Activated CD8-positive, alpha-beta memory T cell treated with anti-CD3 and anti-CD28 coated beads, Interleukin-2, amount 50 U/mL, for 1 hour (primary cell): ENCODE data around the gene DIS3L2.
"Not testable (repeated sequence)": the region's sequence is repeated elsewhere in the genome, so short reads cannot be mapped to it uniquely, and the experiment has no call there.

ENCODE experiments used
- DNase-seq: peaks from one replicate; pipeline ENCODE4 v3.0.0-alpha.2; 2020; ENCODE audit errors: extremely low read depth

The DIS3L2 gene

DNA sequence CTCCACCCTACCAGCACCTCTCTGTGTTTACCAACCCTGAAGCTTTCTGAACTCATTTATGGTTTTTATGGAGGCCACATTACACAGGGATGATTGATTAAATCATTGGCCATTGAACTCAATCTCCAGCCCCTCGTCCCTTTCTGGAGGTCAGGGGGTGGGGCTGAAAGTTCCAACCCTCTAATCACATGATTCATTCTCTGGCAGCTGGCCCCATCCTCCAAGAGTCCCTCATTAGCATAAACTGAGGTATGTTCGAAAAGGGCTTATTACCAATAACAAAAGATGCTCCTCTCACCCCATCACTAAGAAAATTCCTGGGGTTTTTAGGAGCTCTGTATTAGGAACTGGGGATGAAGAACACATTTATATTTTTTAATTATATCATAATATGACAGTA, 92.3 kb downstream of the DIS3L2 start:
- no peak for DNase-seq

DNA sequence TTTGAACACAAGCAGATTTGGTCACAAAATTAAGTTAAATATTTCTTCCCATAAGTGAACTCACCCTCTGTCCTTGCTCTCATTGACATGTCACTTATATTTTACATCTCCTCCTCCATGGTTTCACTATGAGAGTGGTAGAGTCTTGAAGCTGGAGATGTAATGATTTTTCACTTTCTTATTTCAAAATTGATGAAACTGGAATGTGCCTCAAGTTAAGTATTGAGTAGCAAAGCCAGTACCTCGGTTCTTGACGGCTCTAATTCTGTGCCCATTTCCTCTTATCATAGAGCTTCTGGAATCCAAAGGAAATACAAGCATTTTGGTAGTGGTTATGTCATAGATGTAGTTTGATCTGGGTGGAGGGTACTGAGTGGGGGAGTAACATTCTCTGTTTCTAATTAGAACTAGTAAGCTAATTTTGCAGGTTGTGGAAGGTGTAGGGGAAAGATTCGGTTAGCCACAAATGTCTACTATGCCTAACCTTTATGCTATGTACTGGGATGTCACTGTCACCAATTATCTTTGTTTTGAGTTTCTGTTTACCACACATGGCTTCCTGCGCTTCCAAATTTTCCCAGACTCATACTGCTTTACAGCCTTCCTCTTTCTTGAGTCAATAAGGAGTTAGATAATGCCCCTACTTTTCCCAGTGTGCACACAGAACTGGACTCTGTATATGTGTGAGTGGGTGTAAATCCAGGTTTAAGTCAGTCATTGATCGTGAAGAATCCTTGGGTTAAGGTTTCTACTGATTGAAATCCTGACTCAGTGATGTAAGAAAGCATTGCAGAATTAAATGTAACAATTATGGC, 96.8 kb downstream of the DIS3L2 start:
- no peak for DNase-seq

DNA sequence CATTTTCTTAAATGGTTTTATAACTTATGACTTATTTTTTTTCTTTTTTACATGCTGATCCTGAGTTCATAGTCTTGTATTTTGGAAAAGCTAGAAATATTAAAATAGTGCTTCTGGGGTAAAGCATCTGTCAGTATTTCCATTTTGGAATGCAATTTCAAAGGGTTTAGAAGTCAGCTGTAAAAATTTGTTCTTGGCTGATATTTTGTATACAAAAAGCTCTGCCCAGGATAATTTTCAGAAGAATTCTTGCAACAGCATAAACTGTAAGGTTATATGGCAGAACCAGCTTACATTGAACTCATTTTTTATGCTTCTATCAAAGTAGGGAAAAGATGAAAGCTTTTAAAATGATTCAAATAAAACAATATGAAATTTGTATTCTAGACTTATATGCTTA, 97.4 kb downstream of the DIS3L2 start:
- DNase-seq = no peak

DNA sequence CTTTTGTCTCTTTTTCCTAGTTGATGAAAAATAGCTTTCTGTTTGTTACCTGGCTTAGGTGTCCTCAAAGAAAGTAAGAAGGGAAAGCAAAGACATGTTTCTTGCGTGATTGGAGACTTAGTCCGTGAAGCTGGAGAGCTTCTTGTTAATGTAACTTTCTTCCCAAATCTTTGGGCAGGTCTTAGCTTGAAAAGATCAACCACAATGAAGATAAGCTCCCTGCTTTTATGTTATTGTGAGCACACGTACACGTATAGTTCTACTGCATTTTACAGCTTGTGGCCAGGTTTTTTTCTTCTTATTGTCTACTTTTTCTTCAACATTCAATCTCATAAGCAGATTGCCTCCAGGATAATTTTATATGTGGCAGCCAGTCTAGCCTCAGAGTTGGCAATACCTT, 99.8 kb downstream of the DIS3L2 start:
- DNase-seq = no peak

DNA sequence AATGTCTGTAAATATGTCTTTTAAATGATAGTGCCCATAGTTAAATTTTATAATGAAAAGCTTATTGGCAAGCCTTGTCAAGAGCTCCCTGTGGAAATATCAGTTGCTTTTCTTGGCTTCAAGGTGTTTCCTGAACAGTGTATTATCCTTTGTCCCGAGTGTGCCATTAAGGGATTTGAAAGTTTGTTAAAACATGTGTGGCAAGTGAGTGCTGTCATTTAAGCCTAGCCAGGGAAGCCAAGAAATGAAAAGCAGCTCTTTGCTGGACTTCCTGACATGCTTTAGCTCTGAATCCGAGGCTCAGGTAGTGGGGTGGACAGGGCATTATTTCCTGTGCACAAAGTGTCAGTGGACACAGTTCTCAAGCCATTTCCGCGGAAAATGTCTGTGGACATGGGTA, 111.5 kb downstream of the DIS3L2 start:
- DNase-seq = no peak

DNA sequence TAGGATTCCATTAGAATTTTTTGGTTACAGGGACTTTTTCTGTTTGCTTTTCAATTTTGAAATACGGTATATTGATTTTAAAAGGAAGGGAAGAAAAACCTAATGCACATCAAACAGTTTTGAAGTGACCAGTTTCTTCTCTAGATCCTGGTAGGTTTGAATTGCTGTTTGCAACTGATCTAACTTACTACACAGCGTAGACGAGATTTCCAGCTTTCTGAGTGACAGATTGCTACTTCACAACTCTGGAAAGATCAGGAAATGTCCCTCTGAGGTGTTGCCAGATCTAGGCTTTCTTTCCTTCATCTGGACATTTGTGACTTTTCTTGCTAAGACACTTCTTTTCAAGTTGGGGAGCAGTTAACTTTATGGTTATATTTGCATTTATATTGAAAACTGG, 112.2 kb downstream of the DIS3L2 start:
- DNase-seq = no peak

DNA sequence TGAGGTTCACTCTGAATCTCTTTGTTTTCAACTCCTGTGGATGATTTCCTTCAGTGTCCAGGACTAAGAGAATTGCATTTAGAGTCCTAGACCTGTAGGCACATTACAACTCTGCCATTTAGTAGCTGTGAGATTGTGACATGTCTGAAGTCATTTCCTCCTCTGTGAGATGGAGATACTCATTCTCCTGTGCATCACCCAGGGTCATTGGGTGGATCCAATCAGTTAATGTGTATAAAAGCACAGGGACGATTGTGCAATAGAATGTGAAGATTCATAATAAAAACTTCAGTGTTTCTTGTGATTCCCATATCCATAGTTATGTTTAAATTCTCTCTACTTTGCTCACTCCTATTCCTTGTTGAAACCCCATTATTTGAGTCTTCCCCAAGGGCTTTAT, 113.6 kb downstream of the DIS3L2 start:
- no peak for DNase-seq

DNA sequence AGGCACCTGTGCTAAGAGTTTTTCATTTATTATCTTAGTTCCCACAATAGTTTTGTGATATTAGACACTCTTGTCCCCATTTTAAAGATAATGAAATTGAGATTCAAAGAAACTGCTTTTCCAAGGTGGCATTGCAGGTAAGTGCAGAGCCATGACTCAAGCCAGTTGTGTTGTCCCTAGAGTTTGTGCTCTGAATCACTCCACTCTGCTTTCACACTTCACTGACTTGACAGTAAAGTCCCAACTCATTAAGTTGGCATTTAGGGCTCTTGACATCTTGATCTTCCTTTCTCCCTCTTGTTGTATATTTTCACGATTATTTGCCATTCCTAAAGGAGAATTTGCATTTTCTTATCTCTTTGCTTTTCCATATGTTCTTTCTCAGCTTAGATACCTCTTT, 114.3 kb downstream of the DIS3L2 start:
- DNase-seq = no peak

DNA sequence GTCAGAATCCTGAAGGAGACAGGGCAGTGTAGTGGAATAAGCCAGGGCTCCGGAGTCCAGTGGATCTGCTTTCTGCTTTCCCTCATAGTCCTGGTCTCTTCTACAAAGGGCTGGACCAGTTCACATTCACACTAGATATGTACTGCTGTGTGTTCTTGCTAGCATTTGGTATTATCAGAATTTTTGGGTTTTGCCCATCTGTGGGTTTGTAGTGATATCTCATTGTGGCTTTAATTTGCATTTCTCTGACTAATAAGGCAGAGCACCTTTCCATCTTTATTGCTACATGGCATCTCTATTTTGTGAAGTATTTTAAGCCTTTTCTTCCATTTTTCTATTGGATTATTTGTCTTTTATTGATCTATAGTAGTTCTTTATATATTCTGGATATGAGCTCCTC, 114.8 kb downstream of the DIS3L2 start:
- no peak for DNase-seq

DNA sequence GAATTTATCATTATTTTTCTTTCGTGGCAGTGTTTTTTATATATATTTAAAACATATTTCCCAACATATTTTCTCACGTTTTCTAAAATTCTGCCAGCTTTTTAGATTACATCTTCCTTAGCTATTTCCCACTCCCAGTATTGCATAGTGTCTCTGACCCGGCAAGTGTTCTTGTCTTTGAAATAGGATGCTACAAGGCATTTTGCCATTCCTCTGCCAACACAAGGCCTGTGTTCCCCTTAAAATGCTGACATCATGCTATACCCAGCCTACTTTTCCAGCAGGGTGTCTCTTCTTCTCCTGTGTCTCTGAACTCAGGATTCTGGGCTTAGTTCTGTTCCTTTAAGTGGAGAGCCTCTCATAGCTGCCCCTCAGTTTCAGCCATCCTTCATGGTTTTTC, 115.2 kb downstream of the DIS3L2 start:
- no peak for DNase-seq

DNA sequence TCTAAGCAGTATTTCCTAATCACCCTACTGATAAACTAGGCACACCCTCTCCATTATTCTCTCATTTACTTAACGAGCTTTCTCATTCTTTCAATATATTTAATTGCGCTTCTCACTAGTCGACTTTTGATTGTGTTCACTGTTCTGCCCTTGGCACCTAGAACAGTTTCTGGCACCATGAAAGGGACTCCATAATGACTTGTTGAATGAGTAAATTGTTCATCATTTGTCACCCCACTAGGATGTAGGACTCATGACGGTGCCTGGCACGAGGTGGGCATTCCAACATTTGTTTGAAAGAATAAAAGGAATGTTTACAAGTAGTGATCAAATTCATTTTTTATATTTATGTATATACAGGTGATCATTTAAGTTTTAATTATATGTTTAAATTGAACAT, 123.7 kb downstream of the DIS3L2 start:
- no peak for DNase-seq

DNA sequence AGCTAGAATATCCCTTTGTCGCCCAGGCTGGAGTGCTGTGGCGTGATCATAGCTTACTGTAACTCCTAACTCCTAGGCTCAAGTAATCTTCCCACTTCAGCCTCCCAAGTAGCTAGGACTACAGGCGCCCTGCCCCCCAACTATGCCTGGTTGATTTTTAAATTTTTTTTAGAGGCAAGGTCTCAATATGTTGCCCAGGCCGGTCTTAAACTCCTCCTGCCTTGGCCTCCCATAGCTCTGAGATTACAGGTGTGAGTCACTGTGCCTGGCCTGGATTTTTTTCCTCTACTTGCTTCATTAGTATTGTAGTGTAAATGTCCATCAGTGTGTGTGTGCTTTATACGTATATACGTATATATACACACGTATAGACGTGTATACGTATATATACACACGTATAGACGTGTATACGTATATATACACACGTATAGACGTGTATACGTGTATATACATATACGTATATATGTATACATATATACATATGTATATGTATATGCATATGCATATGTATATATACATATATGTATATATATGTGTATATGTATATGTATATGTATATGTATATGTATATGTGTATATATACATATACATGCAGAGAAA, 124.4 kb downstream of the DIS3L2 start:
- no peak for DNase-seq

DNA sequence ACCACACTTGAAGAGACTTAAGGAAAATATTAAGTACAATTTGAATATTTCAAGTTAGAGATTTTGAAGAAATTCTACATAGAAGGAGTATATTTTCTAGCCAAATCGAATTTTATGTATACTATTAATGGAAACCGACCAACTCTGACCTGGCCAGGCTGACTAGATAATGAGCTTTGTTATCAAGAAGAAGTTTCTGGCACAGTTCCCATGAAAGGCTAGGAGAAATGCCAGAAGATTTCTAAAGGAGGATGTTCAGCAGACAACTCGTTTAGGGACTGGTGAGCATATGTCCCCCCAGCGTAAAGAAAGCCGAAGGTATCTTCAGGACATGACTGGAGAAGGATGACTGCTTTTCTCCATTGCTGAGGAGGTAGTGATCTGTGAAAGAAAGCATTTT, 127.3 kb downstream of the DIS3L2 start:
- DNase-seq = no peak

DNA sequence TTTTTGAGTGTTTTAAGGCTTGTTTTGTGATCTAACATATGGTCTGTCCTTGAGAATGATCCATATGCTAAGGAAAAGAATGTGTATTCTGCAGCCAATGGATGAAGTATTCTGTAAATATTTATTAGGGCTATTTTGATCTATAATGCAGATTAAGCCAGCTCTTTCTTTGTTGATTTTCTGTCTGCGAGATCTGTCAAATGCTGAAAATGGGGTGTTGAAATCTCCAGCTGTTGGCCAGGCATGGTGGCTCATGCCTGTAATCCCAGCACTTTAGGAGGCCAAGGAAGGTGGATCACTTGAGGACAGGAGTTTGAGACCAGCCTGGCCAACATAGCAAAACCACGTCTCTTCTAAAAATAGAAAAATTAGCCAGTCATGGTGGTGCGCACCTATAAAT, 132.7 kb downstream of the DIS3L2 start:
- DNase-seq = no peak

DNA sequence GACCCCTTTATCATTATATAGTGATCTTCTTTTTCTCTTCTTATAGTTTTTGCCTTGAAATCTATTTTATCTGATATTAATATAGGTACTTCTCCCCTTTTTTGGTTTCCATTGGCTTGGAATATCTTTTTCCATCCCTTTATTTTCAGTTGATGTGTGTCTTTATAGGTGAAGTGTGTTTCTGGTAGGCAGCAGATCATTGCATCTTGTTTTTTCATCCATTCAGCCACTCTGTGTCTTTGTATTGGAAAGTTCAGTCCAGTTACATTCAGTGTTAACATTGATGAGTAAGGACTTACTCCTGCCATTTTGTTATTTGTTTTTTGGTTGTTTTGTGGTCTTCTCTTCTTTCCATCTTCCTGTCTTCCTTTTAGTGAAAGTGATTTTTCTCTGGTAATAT, 133.4 kb downstream of the DIS3L2 start:
- DNase-seq = no peak

DNA sequence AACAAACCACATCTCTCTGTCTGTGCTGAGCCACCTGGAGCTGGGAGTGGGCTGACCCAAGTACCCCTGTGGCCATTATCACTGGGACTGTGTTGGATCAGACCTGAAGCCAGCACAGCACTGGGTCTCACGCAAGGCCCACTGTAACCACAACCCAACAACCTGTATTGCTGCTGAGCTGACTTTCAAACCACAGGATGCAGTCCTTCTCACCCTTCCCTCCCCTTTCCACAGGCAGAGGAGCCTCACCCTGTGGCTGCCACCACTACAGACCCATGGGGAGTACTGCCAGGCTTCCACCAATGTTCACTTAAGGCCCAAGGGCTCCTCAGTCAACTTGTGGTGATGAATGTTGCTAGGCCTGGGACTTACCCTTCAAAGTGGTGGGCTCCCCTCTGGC, 135.7 kb downstream of the DIS3L2 start:
- no peak for DNase-seq

DNA sequence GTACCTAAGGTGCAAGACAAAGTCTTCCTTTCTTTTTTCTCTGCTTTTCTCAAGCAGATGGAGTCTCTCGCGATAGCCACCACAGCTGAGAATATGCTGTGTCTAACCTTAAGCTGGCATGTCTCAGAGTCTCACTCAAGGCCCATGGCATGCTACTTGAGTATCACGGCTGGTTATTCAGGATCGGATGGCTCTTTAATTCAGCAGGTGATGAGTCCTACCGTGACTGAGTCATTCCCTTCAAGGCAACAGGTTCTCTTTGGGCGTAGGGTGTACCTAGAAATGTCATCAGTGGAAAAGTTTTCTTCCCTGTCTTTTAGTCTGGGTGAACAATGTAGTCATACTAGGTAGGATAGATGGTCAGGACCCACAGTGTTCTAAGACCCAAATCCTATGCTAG, 136.2 kb downstream of the DIS3L2 start:
- DNase-seq = no peak

DNA sequence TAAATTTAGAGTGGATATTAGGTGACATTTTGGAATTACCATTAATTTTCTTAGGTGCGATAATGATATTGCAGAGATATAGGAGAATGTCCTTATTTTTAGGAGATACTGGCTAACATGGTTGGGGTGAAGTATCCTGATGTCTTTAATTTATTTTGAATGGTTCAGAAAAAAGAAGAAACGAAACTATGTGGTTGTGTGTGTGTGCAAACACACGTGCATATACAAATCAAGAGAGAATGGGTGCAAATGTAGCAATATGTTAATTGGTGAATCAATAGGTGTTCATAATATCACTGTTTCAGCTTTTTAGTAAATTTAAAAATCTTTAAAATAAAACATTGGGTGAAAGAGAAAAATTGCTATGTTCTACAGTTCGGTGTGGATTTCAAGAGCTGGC, 140.9 kb downstream of the DIS3L2 start:
- no peak for DNase-seq

DNA sequence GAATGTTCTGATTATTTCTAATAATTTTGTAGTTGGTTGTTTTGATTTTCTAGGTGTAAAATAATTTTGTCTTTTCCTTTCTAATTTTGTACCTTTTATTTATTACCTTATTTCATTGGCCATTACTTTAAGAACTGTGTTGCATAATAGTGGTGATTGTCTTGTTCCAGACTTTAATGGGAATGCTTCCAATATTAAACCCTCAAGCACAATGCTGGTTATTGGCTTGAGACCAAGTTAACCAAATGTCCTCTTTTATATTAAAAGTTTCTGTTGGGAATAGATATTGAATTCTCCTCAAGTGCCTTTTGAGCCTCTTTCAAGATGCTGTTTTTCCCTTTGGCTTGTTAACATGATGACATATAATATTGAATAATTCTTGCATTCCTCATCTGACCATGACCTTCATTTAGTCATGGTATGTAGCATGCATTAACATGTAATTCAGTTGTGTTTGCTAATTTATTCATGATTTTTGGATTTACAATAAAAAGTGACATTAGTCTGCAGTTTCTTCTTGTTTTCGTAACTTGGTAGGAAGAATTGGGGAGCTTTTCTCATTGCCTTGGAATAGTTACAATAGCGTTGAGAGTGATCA, 141.7 kb downstream of the DIS3L2 start:
- no peak for DNase-seq

DNA sequence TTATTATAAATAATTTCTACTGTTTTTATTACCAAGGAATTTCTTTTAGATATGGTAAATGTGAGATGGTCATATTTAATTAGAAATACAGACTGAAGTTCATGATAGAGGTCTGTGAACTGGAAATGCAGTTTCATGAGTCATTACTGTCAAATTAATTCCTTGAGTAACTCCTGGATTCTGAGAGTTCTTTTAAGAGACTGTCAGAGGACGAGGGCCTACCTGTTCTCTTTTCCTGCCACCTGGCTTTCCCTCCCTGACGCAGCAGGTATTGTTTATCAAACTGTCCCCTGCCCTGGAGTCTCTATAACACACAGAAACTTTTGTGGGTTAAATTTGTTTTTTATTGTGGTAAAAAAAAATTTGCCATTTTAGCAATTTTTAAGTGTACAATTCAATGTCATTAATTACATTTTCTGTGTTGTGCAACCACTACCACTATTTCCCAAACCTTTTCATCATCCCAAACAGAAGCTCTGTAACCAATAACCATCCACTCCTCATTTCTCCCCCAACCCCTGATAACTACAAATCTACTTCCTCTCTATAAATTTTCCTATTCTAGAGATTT, 142.6 kb downstream of the DIS3L2 start:
- DNase-seq = no peak

DNA sequence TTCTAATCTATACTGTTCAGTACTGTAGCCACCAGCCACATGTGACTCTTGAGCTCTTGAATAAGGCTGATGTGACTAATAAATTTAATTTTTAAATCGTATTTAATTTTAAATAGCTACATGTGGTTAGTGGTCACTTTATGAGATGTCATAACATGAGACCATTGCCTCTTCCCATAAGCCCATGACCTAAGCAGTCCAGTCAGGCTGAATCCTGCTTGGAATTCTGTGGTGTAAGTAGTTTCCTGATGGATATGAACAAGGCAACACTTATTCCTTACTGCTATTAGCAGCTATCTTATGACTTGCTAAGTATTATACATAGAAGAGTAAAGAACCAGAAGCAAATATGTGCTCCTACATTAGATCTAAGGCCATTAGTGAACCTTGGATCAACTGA, 150.0 kb downstream of the DIS3L2 start:
- DNase-seq = no peak

DNA sequence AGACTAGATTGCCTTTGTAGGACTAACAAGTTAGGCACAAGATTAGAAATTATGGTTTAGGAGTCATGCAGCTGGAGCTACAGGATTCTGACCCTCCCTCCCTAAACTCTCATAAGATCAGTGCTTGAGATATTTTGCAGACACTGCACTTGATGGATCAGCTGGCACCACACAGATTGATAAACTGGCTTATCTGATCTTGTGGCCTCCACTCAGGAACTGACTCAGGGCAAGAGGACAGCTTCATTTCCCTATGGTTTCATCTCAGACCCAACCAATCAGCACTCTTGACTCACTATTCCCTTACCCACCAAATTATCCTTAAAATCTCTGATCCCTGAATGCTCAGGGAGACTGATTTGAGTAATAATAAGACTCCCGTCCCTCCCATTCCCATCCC, 152.3 kb downstream of the DIS3L2 start:
- no peak for DNase-seq

DNA sequence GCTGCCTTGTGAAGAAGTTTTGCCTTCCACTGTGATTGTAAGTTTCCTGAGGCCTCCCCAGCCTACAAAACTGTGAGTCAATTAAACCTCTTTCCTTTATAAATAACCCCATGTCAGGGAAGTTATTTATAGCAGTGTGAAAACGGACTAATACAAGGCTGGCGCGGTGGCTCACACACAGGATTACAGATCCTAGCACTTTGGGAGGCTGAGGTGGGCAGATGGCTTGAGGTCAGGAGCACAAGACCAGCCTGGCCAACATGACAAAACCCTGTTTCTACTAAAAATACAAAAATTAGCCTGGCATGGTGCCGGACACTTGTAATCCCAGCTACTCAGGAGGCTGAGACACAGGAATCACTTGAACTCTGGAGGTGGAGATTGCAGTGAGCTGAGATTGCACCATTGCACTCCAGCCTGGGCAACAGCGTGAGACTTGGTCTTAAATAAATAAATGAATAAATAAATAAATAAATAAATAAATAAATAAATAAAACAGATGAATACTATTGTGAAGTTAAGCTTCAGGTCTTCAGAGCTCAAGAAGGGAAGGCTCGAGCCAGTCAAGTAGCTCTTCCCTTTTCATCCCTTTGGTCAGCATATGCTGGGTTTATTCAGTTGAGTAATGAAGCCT, 154.3 kb downstream of the DIS3L2 start:
- DNase-seq = not testable (repeated sequence)
